Stimulated activated CD8-positive, alpha-beta memory T cell treated with anti-CD3 and anti-CD28 coated beads, Interleukin-12 subunit alpha, Interleukin-12 subunit beta, amount 100 ng/mL, for 1 hour (primary cell): ENCODE results near the gene SEMA4D.

Experiments used
- DNase-seq: peaks from one replicate; pipeline ENCODE4 v3.0.0-alpha.2; 2020; ENCODE audit warnings: low read depth

SEMA4D gene

DNA sequence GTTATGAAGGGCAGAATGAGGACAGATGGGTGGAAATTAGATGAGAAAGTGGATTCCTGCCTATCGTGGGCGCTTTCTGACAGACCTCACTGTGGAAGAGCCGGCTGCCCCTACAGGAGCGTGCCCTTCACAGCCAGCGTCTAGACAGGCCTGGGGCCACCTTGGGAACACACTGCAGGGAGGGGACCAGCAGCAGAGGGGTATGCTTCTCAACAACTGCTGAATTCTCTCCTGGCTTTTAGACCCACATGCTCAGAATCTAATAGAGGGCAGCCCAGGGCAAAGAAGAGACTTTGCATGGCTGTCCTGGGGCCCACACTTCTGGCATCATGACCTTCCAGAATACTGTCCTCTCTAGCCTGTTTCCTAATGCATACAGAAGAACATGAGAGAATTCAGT is 2.1 kb upstream of the SEMA4D start:
- DNase-seq = no peak

DNA sequence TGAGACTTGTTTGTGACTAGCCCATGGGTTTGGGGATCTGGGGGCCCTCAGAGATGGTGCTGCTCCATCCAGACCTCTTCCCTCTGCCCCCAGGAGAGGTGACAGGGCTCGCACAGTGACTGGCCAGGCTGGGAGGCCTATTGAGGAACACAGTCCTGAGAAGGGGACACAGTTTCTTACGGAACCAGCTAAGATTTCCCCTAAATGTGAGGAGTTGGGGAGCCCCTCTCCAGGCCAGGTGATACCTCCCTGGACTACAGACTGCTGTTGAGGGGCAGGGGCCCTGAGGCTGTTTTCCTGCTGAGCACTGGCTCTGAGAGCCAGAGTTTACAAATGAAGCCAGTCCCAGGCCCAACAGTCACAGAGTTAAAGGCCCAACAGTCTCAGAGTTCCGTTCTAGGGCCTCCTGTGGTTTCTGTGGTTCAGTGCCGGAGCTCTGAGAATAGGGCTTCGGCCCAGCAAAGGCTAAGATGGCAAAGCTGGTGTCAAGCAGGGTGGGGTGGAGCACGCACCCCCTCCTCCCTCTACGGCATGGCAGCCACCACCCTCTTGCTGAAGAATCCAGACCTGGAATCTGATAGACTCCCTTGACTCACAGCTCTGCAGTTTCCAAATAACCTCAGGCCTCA is 1.1 kb upstream of the SEMA4D start:
- DNase-seq = no peak

DNA sequence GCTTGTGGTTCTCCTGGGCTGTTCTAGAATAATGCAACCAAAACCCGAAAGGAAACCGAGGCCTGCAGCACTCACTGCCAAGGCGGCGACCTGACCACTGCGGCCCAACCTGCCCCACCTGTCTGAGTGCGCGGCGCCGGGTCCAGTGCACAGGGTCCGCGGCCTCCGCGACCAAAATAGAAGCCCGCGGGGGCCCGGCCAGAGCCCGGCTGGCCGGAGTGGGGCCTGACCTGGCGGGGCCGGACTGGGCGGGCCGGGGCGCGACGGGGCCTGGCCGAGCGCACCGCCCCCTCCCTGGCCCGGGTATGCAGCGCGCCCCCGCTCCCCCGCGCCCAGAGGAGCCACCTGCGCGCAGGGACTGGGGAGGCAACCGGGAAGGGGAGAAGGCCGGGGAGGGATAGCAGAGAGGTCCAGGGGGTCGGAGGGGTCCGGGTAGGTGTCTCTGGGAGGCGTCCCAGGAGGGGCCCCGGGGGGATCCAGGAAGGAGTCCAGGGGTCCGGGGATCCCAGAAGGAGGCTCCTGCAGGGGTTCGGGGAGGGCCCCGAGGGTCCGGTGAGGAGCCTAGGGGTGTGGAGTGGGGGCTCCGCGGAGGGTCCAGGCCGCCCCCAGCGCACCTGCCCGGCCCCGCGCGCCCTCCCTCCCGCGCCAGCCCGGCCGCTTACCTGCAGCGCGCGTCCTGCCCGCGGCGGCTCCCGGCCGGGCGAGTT is 503 bp downstream of the SEMA4D start:
- no peak for DNase-seq

DNA sequence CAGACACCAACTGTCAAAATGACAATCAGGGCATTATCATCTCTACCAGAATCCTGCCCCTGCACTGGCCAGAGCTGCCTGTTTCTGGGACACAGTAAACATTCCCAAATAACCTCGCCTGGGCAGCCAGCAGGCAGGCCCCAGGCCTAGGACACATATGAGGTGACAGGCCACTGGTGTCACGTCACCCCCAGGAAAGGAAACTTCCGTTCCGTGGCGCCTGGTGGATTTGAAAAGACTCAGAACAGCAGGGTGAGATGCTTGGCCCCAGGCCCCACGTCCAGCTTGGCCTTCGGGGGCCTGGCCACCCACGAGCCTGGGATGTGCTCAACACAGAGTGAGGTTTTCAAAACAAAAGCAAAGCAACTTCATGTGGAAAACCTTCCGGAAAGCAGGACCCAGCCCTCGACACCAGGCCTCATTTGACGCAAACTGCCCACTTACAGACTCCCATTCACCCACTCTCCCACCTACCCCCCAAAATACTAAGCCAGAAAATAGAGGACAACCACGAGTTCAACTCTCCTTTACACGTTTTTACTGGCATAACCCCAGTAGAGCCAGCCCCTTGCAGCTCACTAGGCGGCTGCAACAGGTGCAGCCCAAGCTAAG is 1.2 kb downstream of the SEMA4D start:
- DNase-seq = no peak

DNA sequence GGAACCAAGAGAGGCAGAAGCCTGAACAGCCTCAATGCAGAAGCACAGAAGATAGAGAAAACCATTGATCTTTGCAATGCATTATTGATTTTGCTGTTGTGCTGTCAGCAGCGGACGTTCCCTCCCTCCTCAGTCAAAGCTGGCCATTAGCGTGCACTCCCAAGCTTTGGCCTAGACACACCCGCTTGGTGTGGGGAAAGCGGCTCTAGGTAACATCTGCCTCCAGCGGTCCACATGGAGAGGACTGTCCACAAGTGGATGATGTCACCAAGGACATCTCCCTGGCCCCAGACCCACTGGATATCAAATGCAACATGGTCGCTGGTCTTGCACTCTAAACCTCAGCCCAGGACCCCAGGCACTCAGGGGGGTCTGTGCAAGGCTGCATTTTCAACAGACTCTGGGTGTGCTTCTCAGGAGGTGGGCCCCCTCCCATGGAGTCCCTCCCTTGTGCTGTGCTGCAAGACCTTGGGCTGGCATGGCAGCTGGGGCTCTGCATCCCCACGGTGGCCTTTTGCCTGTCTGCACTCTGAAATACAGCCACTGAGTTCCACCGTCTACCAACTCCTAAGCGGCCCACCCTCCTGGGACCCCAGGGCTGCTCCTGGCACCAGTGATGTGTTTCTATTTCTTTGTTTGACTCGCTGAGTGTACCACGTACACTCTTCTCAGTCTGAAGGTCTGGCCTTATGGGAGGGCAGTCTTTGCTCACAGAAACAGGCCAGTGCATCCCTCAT is 1.9 kb downstream of the SEMA4D start:
- DNase-seq = no peak

DNA sequence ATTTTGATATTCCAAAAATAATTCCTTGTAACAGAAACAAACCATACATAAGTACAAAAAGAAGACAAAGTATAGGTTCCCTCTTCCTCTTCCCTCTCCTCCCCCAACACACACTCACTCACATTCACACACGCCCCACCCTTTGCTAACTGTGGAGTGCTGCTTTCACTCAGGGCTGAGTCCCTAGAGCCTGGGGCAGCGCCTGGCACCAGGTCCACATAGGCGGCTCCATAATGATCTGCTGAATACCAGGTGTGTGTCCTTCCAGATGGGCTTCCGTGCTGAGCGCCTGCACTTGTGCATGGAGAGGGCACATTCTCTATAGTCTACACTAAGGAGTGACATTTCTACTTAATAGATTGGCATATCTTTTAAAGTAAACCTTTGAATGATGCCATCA is 3.7 kb downstream of the SEMA4D start:
- no peak for DNase-seq

DNA sequence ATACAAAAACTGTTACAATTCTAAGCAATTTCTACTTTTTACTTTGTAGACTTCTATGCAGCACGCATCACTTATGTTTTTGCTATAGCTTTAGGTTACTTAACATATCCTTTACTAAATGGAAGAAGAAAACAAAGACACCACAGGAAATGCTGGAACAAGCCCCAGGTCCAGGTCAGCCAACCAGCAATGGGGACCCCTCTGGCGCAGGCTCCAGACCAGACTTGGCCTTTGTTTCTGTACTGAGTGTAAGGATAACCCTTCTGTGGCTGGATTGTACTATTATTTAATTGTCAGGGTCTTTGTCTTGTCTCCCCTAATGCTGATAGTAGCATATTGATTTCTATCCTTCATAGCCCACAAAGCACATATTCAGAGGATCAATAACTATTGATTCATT is 4.2 kb downstream of the SEMA4D start:
- DNase-seq = no peak

DNA sequence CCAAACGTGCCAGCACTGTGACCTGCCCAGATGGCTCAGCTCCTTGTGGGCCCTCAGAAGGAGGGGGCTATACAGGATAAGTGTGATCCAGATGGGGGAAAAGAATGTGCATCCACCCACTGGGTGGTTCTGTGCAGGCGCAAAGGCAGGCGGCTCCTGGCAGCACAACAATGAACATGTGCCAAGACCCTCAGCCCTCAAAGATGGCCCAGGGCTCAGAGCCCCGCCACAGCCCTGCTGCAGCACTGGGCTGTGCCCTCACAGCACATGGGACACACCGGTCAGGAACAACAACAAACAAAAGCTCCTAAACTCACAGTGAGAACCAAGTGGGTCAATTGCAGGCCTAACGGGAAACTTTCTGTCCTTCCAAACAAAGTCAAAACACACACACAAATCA is 4.7 kb downstream of the SEMA4D start:
- DNase-seq = no peak

DNA sequence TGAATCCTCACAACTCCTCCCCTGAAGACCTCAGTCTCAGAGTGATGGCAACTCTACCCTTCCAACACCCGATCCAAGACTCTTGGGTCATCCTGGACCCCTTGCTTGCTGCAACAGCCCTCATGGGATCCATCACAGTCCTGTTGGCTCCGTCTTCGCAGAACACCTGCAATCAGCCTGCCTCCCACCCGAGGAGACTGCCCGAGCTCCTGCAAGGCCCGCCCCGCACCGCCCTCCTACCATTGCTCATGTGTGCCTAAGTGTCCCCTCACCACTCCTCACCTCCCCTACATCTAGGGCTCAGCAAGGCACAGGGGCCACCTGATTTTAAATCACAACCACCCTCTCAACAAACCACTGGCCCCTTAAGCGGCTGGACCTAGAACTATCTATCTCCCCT is 5.3 kb downstream of the SEMA4D start:
- DNase-seq = no peak

DNA sequence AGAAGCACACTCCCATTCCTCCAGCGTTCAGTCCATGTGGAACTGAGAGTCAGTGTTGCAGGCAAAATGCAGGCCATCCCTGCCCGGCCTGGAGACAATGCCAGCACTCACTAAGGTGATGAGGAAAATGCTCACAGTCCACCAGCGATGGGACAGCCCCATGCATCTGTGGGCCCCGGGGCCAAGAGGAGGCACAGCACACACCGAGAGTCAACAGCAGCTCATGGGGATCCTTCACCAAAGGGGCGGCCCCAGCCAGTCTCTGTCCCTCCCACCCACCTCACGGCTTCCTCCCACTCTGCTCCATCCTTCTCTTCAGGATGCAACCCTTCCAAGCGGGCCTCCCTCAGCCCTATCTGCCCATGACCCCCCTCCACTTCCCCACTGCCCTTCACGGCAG is 6.2 kb downstream of the SEMA4D start:
- no peak for DNase-seq

DNA sequence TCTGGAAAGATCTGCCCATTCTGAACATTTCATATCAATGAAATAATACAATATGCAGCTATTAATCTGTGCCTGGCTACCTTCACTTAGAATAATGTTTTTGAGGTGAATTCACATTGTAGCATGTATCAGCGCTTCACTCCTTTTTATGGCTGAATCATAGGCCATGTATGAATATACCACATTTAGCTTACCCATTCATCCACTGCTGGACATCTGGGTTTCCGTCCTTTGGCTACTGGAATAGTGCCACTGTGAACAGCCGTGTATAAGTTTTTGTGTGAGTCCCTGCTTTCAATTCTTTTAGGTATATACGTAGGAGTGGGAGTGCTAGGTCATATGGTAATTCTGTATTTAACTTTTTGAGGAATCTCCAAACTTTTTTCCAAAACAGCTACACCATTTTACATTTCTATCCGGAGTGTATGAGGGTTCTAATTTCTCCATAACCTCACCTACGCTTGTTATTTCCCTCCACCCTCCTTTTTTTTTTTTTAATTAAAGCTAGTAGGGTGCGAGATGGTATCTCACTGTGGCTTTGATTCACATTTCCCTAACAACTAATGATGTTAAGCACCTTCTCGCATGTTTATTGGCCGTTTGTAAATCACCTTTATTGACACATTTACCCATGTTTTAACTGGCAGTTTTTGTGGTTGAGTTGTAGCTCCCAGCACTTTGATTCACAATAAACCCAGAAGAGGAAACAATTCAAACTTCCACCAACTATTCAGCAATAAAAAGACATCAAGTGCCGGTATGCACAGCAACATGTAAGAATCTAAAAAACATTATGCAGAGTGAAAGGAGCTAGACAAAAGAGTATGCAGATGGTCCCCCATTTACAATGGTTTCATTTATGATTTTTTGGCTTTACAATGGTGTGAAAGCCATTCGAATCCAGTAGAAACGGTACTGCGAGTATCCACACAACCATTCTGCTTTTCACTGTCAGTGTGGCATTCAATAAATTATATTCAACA is 8.1 kb downstream of the SEMA4D start:
- DNase-seq = no peak

DNA sequence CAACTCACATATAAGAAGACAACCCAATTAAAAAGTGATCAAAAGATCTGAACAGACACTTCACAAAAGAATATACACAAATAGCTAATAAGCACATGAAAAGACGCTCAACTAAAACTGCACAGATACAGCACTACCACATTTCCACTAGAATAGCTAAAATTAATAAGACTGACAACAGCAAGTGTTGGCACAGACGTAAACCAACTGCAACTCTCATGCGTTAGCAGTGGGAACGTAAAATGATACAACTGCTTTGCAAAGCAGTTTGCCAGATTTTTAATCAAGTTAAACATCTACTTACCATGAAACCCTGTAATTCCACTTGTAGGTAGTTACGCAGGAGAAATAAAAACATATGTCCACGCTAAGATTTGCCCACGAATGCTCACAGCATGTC is 9.0 kb downstream of the SEMA4D start:
- DNase-seq = no peak

DNA sequence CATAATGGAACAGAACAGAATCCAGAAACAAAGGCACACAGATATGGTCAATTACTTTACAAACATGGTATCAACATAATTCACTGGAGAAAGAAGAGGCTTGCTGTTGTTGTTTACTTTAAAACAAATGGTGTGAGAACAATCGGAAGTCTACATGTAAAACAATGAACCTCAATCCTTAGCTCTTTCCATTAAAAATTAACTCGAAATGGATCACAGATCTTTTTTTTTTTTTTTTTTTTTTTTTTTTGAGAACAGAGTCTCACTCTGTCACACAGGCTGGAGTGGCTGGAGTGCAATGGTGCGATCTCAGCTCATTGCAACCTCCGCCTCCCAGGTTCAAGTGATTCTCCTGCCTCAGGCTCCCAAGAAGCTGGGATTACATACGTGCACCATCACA is 9.8 kb downstream of the SEMA4D start:
- no peak for DNase-seq

DNA sequence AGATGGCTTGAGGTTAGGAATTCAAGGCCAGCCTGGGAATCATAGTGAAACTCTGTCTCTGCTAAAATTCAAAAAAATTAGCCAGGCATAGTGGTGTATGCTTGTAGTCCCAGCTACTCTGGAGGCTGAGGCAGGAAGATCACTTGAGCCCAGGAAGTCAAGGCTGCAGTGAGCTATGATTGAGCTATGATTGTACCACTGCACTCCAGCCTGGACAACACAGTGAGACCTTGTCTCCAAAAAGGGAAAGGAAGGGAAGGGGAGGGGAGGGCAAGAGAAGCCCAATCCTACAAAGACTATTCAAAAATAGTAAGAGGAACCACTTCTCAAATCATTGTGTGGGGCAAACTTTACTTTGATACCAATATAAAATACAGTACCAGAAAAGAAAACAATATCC is 11.2 kb downstream of the SEMA4D start:
- no peak for DNase-seq

DNA sequence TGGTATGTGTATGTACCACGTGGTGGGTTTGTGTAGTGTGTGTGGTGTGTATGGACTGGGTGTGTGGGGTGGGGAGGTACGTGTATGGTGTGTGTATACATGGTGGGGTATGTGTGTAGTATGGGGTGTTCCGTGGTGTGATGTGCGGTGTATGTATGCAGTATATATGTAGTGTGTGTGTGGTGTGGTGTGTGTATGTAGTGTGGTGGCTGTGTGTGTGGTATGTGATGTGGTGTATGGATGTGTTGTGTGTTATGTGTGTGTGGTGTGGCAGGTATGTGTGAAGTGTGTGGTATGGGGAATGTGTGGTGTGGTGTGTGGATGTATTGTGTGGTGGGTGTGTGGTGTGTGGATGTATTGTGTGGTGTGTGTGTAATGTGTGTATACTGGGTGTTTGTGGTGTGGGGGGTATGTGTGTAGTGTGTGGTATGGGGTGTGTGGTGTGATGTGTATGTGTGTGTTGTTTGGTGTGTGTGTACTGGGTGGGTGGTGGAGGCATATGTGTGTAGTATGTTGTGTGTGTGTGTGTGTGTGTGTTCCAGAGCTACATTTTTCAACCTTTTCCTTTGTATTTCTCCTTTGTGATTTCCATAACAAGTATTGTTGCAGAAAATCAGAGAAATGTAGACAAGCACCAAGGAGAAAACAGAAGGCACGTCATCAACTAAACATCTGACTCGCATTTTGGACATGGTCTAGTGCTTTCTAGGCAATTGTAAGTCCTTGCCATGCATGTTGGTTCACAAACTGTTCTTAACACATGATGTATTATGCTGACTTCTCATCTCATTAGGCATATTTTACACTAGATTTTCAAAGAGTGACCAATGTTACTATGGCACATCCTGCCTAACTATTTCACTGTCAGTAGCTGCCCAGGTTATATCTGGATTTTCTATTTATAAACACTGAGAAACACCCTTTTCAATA is 13.2 kb downstream of the SEMA4D start:
- no peak for DNase-seq

DNA sequence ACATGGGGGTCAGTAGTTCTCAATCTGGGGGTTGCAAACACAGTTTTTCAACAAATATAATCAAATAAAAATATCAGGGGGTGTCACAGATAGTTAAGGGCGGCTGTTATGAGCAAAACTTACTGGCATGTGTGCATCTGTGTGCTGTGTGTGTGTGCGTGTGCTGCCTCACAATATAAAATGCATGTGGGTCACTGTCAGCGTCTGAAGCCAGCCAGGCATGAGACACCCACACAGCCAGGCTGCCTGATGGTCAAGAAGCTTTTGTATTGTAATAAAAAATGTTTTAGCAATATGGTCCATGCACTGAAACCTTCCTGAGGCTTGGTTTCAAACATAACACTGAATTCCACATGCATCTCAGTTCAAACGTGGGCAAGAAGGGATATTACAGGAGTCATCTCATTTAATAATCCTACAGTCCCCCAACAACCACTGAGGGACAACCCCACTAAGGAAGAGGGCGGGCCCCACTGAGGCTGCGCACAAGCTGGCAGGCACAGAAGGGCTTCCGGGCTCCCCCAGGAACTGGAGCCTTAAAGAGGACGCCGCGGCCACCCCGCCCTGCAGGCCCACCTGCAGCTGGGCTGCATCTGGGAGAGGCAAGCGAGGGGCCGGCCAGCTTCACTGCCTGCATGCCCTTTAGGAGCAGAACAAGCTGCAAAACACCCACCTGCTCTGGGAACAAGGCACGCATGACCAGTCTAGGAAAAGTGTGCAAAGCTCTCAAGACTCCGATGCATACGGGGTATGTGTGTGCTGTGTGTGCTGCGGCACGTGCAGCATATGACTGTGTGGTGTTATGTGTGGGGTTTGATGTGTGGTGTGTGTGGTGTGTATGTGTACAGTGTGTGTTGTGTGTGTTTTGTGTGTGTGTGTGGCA is 14.1 kb downstream of the SEMA4D start:
- DNase-seq = no peak

DNA sequence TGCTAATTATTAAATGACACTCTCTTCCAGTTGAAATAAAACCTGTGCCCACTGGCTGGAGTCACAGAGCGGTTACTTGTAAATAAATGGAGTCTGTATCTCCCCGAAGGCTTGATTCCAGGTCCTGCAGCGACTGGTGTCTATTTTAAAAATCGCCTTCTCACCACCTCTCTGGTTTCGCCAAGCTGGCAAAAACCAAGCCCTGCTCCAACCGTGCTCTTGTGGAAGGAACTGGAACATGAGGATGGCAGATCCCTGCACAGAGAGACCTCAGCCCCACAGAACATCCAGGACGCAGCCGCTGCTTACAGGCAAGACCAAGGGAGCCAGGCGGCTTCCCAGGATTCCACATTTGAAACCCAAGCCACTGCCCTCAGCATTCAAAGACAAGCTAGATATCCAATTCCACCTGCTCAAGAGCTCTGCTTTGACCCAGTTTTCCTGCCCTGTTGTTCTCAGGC is 15.0 kb downstream of the SEMA4D start:
- DNase-seq = no peak

DNA sequence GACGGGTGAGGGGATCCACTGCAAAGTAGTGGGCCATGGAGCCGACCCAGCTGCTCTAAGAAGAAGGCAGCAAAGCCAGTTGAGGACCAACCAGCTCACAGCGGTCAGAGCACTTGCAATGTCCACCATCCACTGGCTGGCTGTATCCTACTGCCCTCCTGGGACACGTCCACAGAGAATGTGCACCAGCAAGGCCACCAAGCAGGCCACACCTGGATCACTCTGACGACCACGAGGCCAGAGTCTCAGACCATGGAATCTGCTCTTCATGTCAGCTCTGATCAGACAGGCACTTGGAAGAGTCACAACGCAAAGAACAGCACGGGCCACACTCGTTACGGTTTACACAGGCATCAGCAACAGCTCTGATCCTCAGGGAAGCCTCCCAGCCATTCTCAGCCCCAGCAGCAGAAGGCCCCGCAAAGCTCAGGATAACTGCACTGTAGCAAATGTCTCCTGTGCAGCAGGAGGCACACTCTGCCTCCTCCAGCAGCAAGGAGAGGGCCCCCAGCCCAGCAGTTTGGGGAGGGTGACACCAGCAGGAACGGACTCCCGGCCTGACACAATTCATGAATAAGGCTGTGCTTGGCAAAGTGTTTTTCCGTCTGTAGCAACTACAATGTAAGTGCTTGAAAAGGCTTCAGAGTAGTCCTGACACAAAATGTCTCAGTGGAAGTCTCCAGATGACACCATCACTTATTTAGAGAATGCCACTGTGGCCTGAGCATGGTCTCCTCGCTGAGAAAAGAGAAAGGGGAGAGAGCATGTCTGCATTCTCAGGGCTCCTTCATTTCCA is 15.7 kb downstream of the SEMA4D start:
- no peak for DNase-seq

DNA sequence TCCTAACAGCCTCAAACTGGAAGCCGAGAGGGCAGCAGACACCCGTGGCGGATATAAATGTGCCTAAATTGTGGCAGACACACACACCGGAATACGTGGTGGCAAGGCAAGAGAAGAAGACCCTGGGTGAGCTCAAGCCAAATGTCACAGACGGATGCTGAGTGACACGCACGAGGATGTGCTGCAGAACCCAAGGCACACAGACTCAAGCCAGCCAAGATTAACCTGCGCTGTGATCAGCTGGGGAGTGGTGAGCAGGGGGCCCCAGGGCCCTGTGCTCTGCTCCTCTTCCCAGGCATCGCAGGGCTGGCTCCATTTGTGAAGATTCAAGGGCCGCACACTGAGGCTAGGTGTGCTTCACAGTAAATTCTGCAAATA is 16.4 kb downstream of the SEMA4D start:
- DNase-seq = no peak
